NK-92 (cell line): Measurements from ENCODE around the gene EXOC7.

ENCODE experiments used
- DNase-seq: peaks from one replicate; lab custom pipeline; 2025; ENCODE audit not compliant: unreplicated experiment; lab: John Stamatoyannopoulos, UW

The EXOC7 gene, protein sequence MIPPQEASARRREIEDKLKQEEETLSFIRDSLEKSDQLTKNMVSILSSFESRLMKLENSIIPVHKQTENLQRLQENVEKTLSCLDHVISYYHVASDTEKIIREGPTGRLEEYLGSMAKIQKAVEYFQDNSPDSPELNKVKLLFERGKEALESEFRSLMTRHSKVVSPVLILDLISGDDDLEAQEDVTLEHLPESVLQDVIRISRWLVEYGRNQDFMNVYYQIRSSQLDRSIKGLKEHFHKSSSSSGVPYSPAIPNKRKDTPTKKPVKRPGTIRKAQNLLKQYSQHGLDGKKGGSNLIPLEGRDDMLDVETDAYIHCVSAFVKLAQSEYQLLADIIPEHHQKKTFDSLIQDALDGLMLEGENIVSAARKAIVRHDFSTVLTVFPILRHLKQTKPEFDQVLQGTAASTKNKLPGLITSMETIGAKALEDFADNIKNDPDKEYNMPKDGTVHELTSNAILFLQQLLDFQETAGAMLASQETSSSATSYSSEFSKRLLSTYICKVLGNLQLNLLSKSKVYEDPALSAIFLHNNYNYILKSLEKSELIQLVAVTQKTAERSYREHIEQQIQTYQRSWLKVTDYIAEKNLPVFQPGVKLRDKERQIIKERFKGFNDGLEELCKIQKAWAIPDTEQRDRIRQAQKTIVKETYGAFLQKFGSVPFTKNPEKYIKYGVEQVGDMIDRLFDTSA

DNA sequence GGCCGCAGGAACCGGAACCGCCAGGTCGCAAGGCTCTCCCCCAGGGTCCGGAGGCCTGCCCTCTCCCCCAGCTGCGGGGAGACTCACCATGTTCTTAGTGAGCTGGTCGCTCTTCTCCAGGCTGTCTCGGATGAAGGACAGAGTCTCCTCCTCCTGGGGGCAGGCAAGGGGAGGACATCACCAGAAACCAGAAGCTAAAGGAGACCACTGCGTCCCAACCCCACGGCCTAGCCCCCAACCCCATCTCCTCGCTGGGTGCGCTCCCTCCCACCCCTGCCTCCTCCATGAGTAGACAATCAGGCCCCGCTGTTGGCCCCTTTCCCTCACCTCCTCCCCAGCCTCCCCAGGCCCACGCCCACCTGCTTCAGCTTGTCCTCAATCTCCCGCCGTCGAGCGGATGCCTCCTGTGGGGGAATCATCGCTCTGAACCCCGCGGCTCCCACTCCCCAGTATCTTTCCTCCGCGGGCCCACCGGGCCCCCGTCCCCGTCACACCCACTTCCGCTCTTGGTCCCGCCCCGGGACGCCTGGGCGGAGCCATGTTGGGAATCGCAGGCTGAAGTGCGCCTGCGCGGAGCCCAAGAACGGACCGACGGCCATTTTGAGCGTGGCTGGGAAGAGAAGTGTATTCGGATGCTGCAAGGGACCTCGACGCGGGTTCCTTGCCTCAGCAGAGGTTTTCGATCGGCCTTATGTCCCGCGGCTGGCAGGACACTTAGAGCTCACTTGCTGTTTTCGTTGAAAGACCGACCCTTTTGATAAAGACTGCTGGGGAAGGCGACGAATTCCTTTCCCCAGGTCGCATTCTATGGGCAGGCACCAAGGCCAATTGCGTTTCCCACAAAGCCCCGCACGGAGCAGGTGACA lies at the start of gene EXOC7:
EXOC7 (minus strand) TSS at position 514 of the 866 bp plus-strand sequence; CDS start at position 419, 95 bp downstream.
- DNase-seq, result peak; percentile 62

DNA sequence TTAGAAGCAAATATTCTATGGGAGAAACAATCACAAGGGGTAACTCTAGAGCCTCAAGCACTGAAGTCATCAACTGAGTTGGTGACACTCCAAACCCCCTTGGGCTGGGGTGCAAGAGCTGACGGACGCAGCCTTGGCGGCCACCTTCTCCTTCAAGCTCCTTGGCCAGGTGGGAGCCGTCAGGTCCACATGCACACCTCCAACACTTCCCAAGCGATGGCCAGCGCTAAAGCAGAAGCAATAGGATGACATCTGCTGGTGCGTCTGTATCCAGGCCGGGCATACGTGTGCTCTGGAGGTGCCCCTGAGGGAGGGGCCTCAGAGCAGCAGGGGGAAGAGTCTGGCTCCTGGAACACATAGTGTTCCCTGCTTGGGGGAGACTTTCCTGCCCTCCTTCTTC lies 49.6 kb upstream of the EXOC7 start:
- DNase-seq, result no peak

DNA sequence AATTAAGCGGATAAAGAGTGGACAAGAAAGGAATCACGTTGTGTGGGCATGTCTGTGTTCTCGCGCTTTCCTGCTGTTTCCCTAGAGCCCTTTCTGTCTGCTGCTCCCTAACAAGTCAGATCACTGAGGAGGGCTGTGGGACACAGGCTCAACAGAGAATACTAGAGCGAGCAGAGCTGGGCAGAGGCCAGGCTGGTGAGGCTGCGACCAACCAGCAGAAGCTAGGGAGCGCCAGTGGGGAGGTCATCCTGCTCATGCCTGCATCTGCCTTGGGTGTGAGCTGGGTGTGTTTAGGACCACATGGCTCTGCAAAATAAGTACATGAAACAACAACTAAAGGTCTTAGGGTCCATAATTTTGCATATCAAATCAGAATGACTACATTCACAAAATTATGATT lies 49.0 kb upstream of the EXOC7 start:
- no peak for DNase-seq

DNA sequence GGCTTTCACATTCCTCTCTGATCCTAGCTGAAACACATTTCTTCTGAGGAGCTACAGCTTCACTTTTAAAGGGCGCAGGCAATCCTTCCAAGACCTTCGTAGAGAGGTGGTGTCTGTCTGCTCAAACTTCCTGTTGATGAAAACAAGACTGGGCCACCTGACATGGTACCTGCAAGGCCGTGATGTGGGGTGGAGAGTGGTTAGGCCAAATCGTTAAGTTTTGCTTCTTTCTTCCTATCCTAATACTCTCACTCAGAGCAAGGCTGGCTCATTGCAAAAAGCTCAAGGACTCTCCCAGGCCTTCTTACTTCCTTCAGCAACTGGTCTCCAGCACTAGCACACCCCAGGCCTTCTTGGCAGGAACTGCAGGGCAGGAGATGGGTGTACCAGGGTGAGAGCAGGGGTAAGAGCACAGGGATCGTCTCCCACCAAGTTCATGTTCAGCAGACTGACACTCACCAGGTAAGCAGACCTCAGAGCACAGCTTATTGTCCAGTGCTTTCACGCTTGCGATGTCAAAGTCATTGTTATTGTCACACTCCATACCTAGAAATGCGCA lies 48.4 kb upstream of the EXOC7 start:
- DNase-seq, result no peak

DNA sequence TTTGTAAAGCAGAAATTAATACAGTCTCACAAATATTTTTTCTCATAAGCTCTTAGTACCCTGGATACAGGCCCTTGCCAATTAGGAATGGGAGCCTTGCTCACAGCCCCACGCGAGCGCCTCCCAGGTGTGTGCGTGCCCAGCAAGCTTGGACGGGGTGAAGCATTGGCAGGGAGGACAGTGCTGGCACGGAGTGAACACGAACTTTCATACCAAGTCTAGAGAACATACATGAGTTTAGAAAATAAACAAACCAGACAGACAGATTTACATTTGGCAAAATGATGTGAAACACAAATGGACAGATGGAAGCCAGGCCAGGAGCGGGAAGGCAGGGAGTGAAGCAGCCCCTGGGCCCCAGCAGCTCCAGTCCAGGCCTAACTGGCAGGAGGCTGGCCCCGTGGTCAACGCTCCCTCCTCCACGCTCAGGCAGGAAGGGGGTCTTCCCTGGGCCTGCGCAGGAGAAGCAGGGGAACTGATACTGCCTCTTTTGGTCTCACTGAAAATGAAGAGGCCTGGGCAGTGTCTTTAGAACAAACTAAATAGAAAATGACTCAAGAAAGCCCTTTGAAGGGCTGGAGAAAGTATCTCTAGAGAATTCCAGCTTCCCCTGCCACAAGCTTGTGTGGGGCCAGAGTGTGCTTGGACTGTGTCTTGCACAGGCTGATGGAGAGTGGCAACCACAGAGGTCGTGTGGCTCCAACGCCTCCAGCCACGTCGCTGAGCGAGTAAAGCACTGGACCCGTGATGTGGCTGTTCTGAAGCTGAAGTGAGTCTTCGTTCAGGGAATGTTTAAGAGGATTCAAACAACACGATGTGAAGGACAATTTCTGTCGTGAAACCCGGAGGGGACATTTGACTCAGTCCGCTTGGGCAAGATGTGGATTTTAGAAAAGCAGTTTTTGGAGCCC lies 47.4 kb upstream of the EXOC7 start:
- no peak for DNase-seq

DNA sequence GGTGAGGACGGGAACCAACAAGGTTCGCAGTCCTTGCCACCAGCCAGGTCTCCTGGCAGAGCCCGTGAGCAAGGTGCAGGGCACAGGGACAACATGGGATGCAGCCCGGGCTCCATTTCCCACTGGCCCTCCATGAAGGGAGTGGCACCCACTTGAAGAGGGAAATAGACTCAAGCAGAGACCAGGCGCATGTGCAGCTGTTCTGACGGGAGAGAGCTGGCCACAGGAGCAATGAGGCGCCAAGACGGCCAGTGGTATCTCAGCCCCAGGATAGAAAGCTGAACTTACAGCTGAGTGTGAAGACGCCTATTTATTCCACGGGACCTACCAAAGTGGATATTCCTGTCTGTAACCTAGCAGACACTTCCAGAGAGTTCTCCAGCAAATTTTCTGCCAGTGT lies 45.6 kb upstream of the EXOC7 start:
- DNase-seq, result no peak

DNA sequence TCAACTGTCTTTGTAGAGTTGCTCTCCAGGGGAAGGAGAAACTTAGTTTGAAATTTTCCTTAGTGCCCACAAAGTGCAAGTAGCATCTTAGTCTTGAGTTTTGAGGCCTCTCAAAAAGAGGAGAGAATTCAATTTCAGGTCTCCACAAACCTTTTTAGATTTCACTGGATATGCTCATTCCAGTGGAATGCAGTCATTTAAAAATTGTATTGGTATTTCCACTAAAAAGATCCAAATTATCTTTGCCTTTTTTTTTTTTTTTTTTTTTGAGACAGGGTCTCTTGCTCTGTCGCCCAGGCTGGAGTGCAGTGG lies 44.4 kb upstream of the EXOC7 start:
- DNase-seq, result no peak

DNA sequence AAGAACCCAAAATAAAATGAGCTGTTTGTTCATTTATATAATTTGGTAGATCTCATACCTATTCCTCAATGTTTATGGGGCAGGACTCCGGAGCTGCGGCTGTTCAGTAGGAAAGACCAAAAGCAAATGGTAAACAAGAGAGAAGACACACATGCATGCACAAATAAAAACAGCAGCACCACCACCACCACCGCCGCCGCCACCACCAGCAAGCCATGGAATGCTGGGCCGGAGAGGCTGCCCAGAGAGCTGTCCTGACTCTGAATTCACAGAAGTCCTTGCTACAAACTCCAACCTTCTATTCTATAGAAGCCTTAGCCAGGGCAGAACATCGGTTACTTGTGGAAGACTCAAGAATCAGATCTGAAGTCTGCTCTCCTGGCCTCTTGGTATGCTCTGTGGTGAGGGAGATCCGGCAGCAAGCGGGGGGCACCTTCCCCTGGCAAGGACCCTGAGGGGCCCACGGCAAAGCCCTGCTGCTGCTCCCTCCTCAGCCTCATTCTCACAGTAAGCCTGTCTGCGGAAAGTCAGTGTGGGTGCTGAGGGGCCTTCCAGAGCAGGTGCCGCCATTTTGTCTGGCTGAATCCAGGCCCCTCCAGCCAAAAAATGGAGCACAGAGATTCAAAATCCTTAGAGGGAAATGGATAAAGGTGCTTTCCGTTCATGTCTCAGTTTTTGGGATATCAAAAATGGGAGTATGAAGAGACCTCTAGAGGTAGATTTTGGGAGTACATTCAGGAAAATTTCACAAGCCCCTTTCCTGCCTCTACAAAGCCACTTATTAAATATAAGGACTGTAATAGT lies 43.8 kb upstream of the EXOC7 start:
- DNase-seq, result no peak

DNA sequence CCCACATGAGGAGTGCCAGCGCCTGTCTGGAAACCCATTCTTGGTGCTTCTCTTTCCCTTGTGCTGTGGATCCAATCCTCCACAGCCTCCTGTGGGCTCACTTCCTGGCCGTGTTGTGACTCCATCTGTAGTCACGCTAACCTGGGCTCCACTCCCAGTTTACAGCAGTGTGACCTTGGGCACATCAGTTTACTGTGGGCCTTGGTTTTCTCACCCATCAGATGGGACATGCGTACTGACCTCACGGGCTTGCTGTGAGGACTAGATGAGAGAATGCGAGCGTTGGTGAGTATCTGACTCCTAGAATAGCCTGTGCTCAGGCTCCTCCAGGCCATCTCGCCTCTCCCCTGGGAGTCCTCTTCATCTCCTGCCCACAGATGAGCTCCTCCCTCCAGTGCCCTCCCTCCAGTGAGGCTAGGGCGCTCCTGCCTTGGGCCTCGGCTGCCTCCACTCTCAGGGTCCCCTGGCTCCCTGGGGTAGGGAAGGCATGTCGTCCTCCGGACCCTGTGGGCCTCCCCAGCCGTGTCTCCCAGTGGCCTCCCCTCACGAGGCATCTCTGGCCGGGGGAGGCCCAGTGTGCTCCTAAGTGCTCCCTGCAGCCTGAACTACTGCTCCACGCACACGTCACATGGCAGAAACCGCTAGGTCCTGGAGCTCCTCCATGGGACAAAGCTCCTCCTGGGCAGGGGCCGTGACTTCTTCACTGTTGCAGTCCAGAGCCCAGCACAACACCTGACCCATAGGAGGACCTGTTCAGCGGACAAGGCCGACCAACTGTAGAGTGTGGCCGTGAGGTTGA lies 42.7 kb upstream of the EXOC7 start:
- no peak for DNase-seq

DNA sequence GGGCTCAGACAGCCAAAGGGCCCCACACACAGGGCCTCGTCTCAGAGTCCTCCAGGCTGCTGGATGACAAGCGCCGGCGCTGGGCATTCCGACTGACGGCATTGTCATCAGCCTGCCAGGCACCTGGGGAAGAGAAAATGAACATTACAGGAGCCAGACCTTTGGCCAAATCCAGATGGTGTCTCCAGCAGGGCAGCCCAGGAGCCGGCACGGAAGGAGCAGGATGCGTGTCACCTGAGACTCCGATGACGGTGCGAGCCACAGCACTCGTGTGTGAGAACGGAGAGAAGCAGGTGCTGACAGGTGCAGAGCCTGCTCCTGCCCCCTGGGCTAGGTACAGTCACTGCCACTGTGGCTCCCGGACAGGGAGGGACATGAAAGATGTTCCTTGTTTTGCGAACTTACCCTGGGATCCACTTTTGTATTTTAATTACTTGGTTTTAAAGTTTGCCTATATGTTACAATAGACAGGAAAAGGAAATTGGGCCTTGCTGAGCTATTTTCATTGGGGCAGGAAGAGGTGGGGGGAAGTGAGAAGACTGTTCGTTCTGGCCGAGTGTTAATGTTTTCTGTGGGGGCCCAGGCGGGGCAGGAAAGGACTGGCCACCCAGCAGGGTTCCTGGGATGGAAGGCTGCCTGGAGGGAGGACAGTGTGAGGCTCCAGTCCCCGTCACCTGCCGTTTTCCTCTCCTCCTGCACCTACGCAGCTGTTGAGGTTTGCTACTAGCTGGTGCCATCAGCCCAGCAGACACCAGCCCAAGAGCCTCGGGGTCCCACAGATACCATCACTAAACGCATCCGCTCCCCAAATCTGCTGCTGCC lies 41.9 kb upstream of the EXOC7 start:
- DNase-seq, result no peak

DNA sequence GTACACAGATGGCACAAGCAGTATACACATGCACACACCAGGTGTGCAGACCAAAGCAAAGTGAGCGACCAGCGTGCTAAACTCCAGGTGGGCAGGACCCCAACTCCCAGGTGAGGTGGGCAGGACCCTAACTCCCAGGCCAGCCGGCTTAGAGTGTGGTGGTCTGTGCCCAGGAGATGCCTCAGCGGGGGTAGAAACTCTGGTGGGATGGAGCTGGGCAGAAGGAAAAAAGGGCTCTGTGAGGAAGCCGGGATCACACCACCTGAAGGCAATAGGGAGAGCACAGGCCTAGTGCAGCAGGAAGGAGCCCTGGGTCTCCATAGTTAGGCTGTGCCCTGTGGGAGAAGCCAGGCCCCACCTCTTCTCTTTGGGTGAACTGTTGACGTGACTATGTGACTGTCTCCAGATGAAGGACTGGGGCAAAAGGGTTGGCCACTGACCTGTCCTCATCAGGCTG lies 39.0 kb upstream of the EXOC7 start:
- no peak for DNase-seq

DNA sequence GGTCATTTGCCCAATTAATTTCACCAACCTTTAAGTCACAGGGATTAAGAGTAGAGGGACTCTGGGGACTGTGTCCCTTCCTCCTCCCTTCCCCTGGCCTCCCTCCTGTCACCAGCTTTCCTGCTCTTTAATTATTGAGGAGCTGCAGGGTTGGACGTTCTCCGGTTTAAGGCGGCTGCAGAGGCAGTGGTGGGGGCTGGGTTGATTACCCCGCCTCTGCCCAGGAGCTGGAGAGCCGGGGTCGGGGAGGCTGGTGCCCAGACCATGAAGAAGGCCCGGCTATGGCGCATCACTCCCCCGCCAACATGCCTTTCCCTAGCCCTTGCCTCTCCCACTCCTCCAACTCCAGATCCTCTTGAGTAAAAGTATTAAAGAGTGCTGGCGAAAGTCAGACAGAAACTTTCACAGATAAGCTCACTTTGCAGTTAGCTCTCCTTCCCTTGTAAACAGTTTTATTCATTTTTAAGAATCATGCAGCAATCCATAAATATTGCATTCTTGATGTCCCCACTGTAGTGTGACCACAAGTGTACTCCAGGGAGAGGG lies 38.5 kb upstream of the EXOC7 start:
- DNase-seq, result no peak

DNA sequence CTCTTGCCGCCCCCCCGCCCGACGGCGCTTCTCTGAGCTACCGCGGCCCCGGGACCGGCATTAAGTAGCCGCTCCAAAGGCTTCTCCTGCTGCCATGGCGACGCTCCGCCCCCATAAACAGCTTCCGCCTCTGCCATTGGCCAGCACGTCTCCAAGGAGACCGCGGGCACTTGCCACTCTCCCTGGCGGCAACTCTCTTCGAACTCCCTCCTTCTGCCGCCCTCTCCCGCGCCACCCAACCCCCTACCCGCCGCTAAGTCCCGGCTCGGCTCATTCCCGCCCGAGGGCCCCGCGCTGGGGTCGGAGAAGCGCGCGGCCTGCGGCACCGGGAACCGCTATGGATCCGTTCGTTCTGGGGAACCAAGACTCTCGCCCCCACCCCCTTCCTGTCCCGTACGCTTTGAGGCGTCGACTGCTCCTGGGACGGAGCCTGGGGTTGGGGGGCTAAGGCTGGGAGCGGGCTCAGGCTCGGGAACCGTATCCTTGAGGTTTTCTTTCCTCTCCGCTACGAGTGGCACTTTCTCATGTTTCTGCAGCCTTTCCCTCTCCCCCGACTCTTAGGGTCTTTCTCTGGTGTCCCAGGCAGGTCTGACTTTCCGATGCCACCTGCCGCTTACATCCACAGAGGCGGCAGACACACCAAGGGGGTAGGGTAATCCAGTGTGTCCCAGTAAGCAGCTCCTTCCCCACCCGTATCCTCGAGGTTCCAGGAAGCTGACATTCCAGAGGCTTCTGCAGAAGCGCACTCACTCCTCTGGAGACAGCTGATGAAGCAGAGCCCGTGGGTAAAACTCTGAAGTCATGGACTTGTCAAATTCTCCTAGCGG lies 37.8 kb upstream of the EXOC7 start, which contains the start of gene FOXJ1:
FOXJ1 (minus strand) TSS at position 34 of the 827 bp plus-strand sequence. CDS start 850 bp downstream, outside the sequence.
- DNase-seq, result peak; percentile 41

DNA sequence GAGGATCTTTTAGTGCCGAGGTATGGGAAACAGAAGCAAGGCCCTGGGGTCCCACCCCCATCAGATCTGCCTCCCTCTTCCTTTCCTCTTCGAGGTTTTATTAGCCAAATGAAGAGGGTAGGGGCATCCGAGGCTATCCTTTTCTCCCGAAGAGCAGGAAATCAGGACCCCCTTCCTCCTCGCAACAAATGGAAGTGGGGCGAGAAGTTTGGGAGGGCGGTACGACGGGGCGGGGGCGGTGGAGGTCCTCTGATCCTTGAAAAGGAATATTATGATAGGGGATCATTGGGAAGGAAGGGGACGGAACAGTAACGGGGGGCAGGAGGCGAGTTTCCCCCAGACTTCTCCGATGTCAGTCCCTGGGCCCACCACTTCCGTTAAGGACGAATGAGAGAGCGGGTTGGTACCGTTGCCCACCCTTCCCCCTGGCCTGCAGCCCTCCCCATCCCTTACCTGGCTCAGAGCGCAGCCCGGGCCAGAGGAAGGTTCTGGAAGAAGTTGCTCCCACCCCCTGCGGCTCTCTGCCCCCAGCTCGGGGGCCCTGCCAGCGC lies 37.1 kb upstream of the EXOC7 start:
- DNase-seq, result no peak

DNA sequence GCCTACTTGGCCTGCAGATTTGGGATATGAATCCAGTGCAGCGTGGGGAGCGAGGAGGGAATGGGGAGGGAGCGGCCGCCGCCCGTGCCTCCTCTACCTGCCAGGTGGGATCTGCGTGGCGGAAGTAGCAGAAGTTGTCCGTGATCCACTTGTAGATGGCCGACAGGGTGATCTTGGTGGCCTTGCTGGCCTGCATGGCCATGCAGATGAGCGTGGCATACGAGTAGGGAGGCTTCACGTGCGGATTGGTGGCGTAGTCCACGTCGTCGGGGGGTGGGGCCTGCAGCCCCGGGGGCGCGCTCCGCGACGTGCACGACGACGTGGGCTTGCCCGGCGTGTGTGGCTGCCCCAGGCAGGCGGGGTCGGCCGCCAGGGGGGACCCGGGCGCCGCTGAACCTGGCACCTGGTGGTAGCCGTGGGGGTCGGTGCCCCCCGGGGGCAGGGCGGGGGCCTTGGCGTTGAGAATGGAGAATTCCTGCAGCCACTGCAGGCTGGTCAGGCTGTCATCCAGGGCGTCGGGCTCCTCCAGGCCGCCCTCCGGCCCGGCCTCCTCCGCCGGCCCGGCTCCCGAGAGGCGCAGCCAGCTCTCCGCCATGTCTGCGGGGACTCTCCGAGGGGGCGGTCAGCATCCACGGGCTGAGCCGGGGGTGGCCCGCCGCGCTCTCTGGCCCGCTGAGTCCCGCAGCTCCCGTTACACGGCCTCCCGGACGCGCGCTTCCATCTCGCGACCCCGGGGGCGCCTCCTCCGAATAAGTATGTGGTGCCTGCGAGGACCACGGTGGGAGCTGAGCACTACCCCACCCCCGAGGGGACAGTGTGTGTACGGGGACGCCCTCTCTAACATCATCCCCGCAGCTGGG lies 36.4 kb upstream of the EXOC7 start:
- DNase-seq, result no peak
